ENCODE measurements around the gene PHYHD1. TPM values are rescaled to one million over a fixed set of nuclear protein-coding genes. Genes with fewer than 3 reads are reported as not detected.

PHYHD1 gene
- total and polyA plus RNA-seq, 2 donors: 9.7 to 25.6 TPM

DNA sequence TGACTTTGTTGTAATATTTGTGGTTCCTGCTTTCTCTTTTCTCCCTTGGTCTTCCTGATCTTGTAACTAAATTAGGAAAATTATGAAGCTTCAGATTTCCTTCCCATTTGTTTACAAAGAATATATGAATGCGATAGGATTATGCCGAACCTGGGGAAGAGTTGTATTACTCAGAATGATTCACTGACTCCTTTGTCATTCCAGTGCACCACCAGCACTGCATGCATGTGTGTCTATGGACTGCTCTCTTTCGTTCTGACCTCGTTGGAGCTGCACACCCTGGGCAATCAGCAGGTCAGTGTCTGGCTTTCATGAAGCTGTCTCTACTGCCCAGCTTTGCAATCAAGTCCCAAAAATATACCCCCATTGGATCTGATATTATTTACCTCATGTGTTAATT, 52.2 kb downstream of the PHYHD1 start:
- no peak for DNase-seq (ENCODE audit: low read depth in 6 of 9, low spot score in 9 of 9)
- 96% methylated on average over 4 of the region's 4 CpGs for WGBS
- Histone ChIP-seq H3K9me3 (ENCODE audit: control insufficient read depth in 2 of 2, insufficient read depth in 1 of 2, low read length in 1 of 2) (no peaks in the 10 kb centered on the region), H3K4me3 (ENCODE audit: low read length in 2 of 2) (no peak overlapping the region), H3K36me3 (ENCODE audit: control insufficient read depth in 2 of 2, insufficient read depth in 2 of 2, low read length in 1 of 2) (peaks cover 64 to 86% of the 10 kb centered on the region in 2 donors), H3K27ac (ENCODE audit: low read depth in 1 of 2, low read length in 1 of 2) (no peak overlapping the region), H3K27me3 (ENCODE audit: control insufficient read depth in 2 of 2, insufficient read depth in 1 of 2, low read length in 1 of 2) (no peaks in the 10 kb centered on the region), H3K4me1 (ENCODE audit: control insufficient read depth in 2 of 2, insufficient read depth in 2 of 2, low read length in 2 of 2) (no peaks in the 10 kb centered on the region)

- WGBS: 97% methylated on average over 3 of the region's 3 CpGs
Observed at GRCh38 chr9:128979111-128979510, 58.3 kb downstream of the PHYHD1 start.

DNA sequence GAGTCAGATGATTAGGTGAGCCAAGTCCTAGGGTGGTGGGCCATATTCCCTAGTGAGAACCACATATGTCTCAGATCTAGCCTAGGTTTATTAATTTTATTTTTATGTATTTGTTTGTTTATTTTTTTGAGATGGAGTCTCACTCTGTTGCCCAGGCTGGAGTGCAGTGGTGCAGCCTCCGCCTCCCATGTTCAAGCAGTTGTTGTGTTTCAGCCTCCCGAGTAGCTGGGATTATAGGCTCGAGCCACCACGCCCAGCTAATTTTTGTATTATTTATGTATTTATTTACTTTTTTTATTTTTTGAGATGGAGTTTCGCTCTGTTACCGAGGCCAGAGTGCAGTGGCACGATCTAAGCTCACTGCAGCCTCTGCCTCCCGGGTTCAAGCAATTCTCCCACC, 62.8 kb downstream of the PHYHD1 start:
- no peaks in the 10 kb centered on the region for H3K27me3 ChIP-seq (ENCODE audit: control insufficient read depth in 2 of 2, insufficient read depth in 1 of 2, low read length in 1 of 2)
- 98% methylated on average over 8 of the region's 8 CpGs for WGBS
- H3K27ac ChIP-seq (ENCODE audit: low read depth in 1 of 2, low read length in 1 of 2): no peak overlapping the region
- H3K36me3 ChIP-seq (ENCODE audit: control insufficient read depth in 2 of 2, insufficient read depth in 2 of 2, low read length in 1 of 2): peaks cover 82 to 96% of the 10 kb centered on the region in 2 donors
- H3K4me1 ChIP-seq (ENCODE audit: control insufficient read depth in 2 of 2, insufficient read depth in 2 of 2, low read length in 2 of 2): no peaks in the 10 kb centered on the region
- no peaks in the 10 kb centered on the region for H3K9me3 ChIP-seq (ENCODE audit: control insufficient read depth in 2 of 2, insufficient read depth in 1 of 2, low read length in 1 of 2)
- no peak overlapping the region for H3K4me3 ChIP-seq (ENCODE audit: low read length in 2 of 2)
- DNase-seq (ENCODE audit: low read depth in 6 of 9, low spot score in 9 of 9): no peak

More at GRCh38 chr9:128979111-128979510, 58.3 kb downstream of the PHYHD1 start:
- no peak overlapping the region for H3K4me3 ChIP-seq (ENCODE audit: low read length in 2 of 2)
- H3K27ac ChIP-seq (ENCODE audit: low read depth in 1 of 2, low read length in 1 of 2): no peak overlapping the region
- no peaks in the 10 kb centered on the region for H3K9me3 ChIP-seq (ENCODE audit: control insufficient read depth in 2 of 2, insufficient read depth in 1 of 2, low read length in 1 of 2)
- no peaks in the 10 kb centered on the region for H3K4me1 ChIP-seq (ENCODE audit: control insufficient read depth in 2 of 2, insufficient read depth in 2 of 2, low read length in 2 of 2)
- H3K27me3 ChIP-seq (ENCODE audit: control insufficient read depth in 2 of 2, insufficient read depth in 1 of 2, low read length in 1 of 2): no peaks in the 10 kb centered on the region
- no peak for DNase-seq (ENCODE audit: low read depth in 6 of 9, low spot score in 9 of 9)
- peaks cover 77 to 89% of the 10 kb centered on the region in 2 donors for H3K36me3 ChIP-seq (ENCODE audit: control insufficient read depth in 2 of 2, insufficient read depth in 2 of 2, low read length in 1 of 2)

DNA sequence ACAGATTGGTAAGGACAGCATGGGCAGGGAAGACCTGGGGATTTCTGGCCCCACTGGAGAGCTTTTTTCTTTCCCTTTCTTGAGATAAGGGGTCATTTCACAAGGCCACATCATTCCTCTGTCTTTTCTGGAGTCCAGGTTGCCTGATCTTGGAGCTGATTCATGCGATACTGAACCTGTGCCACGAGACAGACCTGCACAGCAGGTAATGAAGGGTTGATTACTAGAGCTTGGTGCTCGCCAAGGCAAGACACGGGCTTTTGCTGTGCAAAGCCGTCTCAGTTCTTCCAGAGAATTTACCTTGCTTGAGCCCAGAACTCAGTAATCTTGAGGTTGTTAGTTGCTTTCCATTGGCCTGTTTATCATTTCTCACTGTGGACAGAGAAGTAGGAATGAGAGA, 65.9 kb downstream of the PHYHD1 start:
- 96% methylated on average over 5 of the region's 5 CpGs for WGBS
- Histone ChIP-seq H3K27me3 (ENCODE audit: control insufficient read depth in 2 of 2, insufficient read depth in 1 of 2, low read length in 1 of 2) (no peaks in the 10 kb centered on the region), H3K4me3 (ENCODE audit: low read length in 2 of 2) (no peak overlapping the region), H3K9me3 (ENCODE audit: control insufficient read depth in 2 of 2, insufficient read depth in 1 of 2, low read length in 1 of 2) (no peaks in the 10 kb centered on the region), H3K36me3 (ENCODE audit: control insufficient read depth in 2 of 2, insufficient read depth in 2 of 2, low read length in 1 of 2) (peaks cover 77 to 96% of the 10 kb centered on the region in 2 donors), H3K27ac (ENCODE audit: low read depth in 1 of 2, low read length in 1 of 2) (no peak overlapping the region), H3K4me1 (ENCODE audit: control insufficient read depth in 2 of 2, insufficient read depth in 2 of 2, low read length in 2 of 2) (no peaks in the 10 kb centered on the region)
- DNase-seq (ENCODE audit: low read depth in 6 of 9, low spot score in 9 of 9): no peak

DNA sequence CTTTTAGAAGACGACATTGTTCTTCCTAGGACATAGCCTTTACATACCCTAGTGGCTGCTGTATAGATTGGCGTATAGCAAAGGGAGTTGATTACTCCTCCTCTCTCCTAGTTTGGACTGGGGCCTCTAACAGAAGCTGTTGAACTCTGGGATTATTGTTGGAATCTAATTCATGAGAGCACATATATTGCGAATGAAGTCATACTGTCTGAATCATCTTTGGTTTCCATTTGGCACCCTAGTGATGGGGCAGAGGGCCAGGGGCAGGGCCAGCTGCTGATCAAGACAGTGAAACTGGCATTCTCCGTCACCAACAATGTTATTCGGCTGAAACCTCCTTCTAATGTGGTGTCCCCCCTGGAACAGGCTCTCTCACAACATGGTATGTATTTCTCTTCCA, 67.0 kb downstream of the PHYHD1 start:
- DNase-seq (ENCODE audit: low read depth in 6 of 9, low spot score in 9 of 9): no peak
- 98% methylated on average over 5 of the region's 5 CpGs for WGBS
- Histone ChIP-seq H3K4me1 (ENCODE audit: control insufficient read depth in 2 of 2, insufficient read depth in 2 of 2, low read length in 2 of 2) (no peaks in the 10 kb centered on the region), H3K9me3 (ENCODE audit: control insufficient read depth in 2 of 2, insufficient read depth in 1 of 2, low read length in 1 of 2) (no peaks in the 10 kb centered on the region), H3K4me3 (ENCODE audit: low read length in 2 of 2) (no peak overlapping the region), H3K27me3 (ENCODE audit: control insufficient read depth in 2 of 2, insufficient read depth in 1 of 2, low read length in 1 of 2) (no peaks in the 10 kb centered on the region), H3K27ac (ENCODE audit: low read depth in 1 of 2, low read length in 1 of 2) (no peak overlapping the region), H3K36me3 (ENCODE audit: control insufficient read depth in 2 of 2, insufficient read depth in 2 of 2, low read length in 1 of 2) (peaks cover 72 to 94% of the 10 kb centered on the region in 2 donors)

Other genes starting within 250 kb of the PHYHD1 start
- 654 TPM for gene SET, start 231.8 kb upstream of the PHYHD1 start, total RNA-seq
- 177 TPM for gene SET, start 231.8 kb upstream of the PHYHD1 start, polyA plus RNA-seq
- 3.8 TPM for gene PKN3, start 218.5 kb upstream of the PHYHD1 start, total RNA-seq
- gene PKN3, start 218.5 kb upstream of the PHYHD1 start, polyA plus RNA-seq: 10.4 TPM
- gene ZDHHC12, start 196.9 kb upstream of the PHYHD1 start, total RNA-seq: 20.7 TPM
- 46.4 TPM for gene ZDHHC12, start 196.9 kb upstream of the PHYHD1 start, polyA plus RNA-seq
- gene ZER1, start 149.1 kb upstream of the PHYHD1 start, total RNA-seq: 11.3 TPM
- gene ZER1, start 149.1 kb upstream of the PHYHD1 start, polyA plus RNA-seq: 23.0 TPM
- 5.0 TPM for gene TBC1D13, start 133.7 kb upstream of the PHYHD1 start, total RNA-seq
- 19.4 TPM for gene TBC1D13, start 133.7 kb upstream of the PHYHD1 start, polyA plus RNA-seq
- gene ENDOG, start 102.5 kb upstream of the PHYHD1 start, total RNA-seq: 21.5 TPM
- 11.0 TPM for gene ENDOG, start 102.5 kb upstream of the PHYHD1 start, polyA plus RNA-seq
- 24.3 TPM for gene SPOUT1, start 91.2 kb upstream of the PHYHD1 start, total RNA-seq
- gene SPOUT1, start 91.2 kb upstream of the PHYHD1 start, polyA plus RNA-seq: 48.5 TPM
- gene KYAT1, start 39.0 kb upstream of the PHYHD1 start, total RNA-seq: 16.1 TPM
- gene KYAT1, start 39.0 kb upstream of the PHYHD1 start, polyA plus RNA-seq: 9.9 TPM
- 9.5 TPM for gene LRRC8A, start 38.8 kb upstream of the PHYHD1 start, total RNA-seq
- 10.3 TPM for gene LRRC8A, start 38.8 kb upstream of the PHYHD1 start, polyA plus RNA-seq
- 7.6 TPM for gene DOLK, start 26.6 kb downstream of the PHYHD1 start, total RNA-seq
- gene DOLK, start 26.6 kb downstream of the PHYHD1 start, polyA plus RNA-seq: 8.0 TPM
- 22.0 TPM for gene NUP188, start 26.7 kb downstream of the PHYHD1 start, total RNA-seq
- gene NUP188, start 26.7 kb downstream of the PHYHD1 start, polyA plus RNA-seq: 19.2 TPM
- 65.7 TPM for gene SH3GLB2, start 107.3 kb downstream of the PHYHD1 start, total RNA-seq
- gene SH3GLB2, start 107.3 kb downstream of the PHYHD1 start, polyA plus RNA-seq: 134 TPM
- 14.4 TPM for gene MIGA2, start 115.6 kb downstream of the PHYHD1 start, total RNA-seq
- 43.0 TPM for gene MIGA2, start 115.6 kb downstream of the PHYHD1 start, polyA plus RNA-seq
- 12.7 TPM for gene DOLPP1, start 160.1 kb downstream of the PHYHD1 start, total RNA-seq
- gene DOLPP1, start 160.1 kb downstream of the PHYHD1 start, polyA plus RNA-seq: 9.6 TPM
- gene CRAT, start 189.8 kb downstream of the PHYHD1 start, total RNA-seq: 4.1 TPM
- gene CRAT, start 189.8 kb downstream of the PHYHD1 start, polyA plus RNA-seq: 9.4 TPM
- 68.3 TPM for gene PTPA, start 190.4 kb downstream of the PHYHD1 start, total RNA-seq
- 70.1 TPM for gene PTPA, start 190.4 kb downstream of the PHYHD1 start, polyA plus RNA-seq